ENCODE measurements around the gene VCPKMT.

VCPKMT gene

DNA sequence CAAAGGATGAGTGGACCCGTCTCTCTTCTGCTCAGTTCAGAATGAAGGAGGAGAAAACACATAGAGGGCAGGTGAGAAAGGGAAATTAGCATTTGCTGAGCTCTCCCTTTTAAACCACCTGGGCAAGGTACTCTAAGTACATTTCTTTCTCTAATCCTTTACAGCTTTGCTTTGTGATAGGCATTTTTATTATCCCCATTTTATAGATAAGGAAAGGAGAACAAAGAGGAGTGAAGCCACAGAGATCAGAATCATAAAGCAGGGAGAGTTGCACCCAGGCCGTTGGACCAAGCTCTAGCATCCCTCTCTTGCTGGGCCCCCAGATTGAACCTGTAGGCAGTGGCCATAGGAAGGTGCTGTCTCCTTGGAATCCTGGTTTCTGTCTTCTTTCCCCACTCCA is 47.0 kb downstream of the VCPKMT start:
- H2AK5ac ChIP-seq (ENCODE audit: low read length) = no peak overlapping the region
- DNase-seq = no peak
- WGBS (ENCODE audit: extremely low coverage, insufficient coverage, low lambda C conversion rate) = no CpG with 5 or more reads among the region's 2 CpGs

DNA sequence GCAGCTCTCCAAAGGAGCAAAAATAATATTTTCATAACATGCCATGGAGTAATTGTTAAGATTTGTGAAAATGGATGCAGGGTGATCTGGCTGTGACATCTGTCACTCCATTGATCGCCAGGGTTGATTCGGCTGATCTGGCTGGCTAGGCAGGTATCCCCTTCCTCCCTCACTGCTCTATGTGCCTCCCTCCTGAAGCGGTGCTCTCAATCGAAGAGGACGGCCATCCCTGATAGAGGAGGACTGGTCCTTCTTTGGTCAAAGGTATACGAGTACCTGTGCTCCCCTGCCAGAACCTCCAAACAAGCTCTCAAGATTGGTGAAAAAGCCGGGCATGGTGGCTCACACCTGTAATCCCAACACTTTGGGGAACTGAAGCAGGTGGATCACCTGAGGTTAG is 47.9 kb downstream of the VCPKMT start:
- H2BK5ac ChIP-seq (ENCODE audit: low read length) = no peak overlapping the region
- H3K4me1 ChIP-seq (ENCODE audit: control insufficient read depth, low read depth, low read length) = no peaks in the 10 kb centered on the region
- H2BK120ac ChIP-seq (ENCODE audit: low read depth, low read length) = no peak overlapping the region
- no peak overlapping the region for H3K9ac ChIP-seq (ENCODE audit: low read length)
- H4K8ac ChIP-seq (ENCODE audit: low read depth, low read length) = no peak overlapping the region
- no peak overlapping the region for H3K4me3 ChIP-seq (ENCODE audit: low read length)
- H3K36me3 ChIP-seq (ENCODE audit: control insufficient read depth, insufficient read depth, low read length) = no peaks in the 10 kb centered on the region
- no peak overlapping the region for H3K23ac ChIP-seq (ENCODE audit: low read length)
- no peak overlapping the region for H3K4me2 ChIP-seq (ENCODE audit: low read length)
- H4K5ac ChIP-seq (ENCODE audit: low read length) = no peak overlapping the region
- H2BK15ac ChIP-seq (replicated peaks; ENCODE audit: low read depth) = no peak overlapping the region
- no peak overlapping the region for H3K27ac ChIP-seq (ENCODE audit: low read depth, low read length)
- no peaks in the 10 kb centered on the region for H3K79me1 ChIP-seq (ENCODE audit: low read length)
- no peak overlapping the region for H3K56ac ChIP-seq (ENCODE audit: low read length)
- no peak overlapping the region for H2AK5ac ChIP-seq (ENCODE audit: low read length)
- no CpG with 5 or more reads among the region's 7 CpGs for WGBS (ENCODE audit: extremely low coverage, insufficient coverage, low lambda C conversion rate)
- no peak overlapping the region for H3K4ac ChIP-seq (ENCODE audit: low read depth, low read length)
- no peak overlapping the region for H3K18ac ChIP-seq (ENCODE audit: low read length)
- no peaks in the 10 kb centered on the region for H3K27me3 ChIP-seq (ENCODE audit: insufficient read depth, low read length, poor library complexity)
- H3K79me2 ChIP-seq (ENCODE audit: control insufficient read depth, insufficient read depth, low read length) = no peaks in the 10 kb centered on the region
- no peak for DNase-seq

More for the DNA sequence above, 47.0 kb downstream of the VCPKMT start:
- Histone ChIP-seq H3K79me1 (ENCODE audit: low read length) (no peaks in the 10 kb centered on the region), H3K4me2 (ENCODE audit: low read length) (no peak overlapping the region), H3K27ac (ENCODE audit: low read depth, low read length) (no peak overlapping the region), H4K5ac (ENCODE audit: low read length) (no peak overlapping the region), H2BK5ac (ENCODE audit: low read length) (no peak overlapping the region), H3K36me3 (ENCODE audit: control insufficient read depth, insufficient read depth, low read length) (no peaks in the 10 kb centered on the region), H3K23ac (ENCODE audit: low read length) (no peak overlapping the region), H3K27me3 (ENCODE audit: insufficient read depth, low read length, poor library complexity) (no peaks in the 10 kb centered on the region), H3K9ac (ENCODE audit: low read length) (no peak overlapping the region), H3K4me3 (ENCODE audit: low read length) (no peak overlapping the region), H3K79me2 (ENCODE audit: control insufficient read depth, insufficient read depth, low read length) (no peaks in the 10 kb centered on the region), H3K56ac (ENCODE audit: low read length) (no peak overlapping the region), H3K18ac (ENCODE audit: low read length) (no peak overlapping the region), H2BK15ac (replicated peaks; ENCODE audit: low read depth) (no peak overlapping the region), H4K8ac (ENCODE audit: low read depth, low read length) (no peak overlapping the region), H3K4ac (ENCODE audit: low read depth, low read length) (no peak overlapping the region), H3K4me1 (ENCODE audit: control insufficient read depth, low read depth, low read length) (no peaks in the 10 kb centered on the region), H2BK120ac (ENCODE audit: low read depth, low read length) (no peak overlapping the region)

DNA sequence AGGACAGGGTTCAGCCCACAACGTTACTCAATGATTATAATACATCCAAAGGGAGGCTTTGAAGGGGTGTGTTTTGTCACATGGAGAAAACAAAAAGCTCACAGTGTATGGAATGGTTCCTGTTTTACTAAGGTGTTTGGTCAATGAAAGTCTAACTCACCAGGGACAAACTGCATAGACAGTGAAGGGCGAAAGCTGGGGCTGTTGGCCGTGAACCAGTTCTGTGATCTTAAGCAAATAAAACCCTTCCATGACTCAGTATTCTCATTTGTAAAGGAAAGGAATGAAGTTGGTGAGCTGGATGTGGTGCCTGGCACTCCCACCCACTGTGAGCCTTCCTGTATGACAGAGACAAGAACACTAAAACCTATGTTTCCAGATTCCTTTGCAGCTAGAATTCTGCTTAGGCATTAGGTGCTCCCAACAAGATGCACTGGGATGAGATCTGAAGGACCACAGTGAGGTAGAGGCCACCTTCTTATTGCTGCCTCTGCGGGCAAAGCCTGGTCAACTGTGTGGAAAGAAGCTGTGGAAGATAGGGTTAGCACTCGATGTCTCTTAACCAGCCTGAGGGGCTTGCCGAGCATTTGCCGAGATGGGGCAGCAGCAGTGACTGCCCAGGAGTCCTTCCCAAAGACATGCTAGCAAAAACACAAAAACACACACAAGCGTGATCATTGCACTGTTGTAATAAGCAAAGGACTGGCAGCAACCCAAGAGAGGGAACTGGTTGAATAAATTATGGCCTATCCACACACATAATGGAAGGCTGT is 48.5 kb downstream of the VCPKMT start:
- H3K4ac ChIP-seq (ENCODE audit: low read depth, low read length) = no peak overlapping the region
- no peak overlapping the region for H4K5ac ChIP-seq (ENCODE audit: low read length)
- no peak overlapping the region for H4K8ac ChIP-seq (ENCODE audit: low read depth, low read length)
- H3K9ac ChIP-seq (ENCODE audit: low read length) = no peak overlapping the region
- no peak overlapping the region for H2BK120ac ChIP-seq (ENCODE audit: low read depth, low read length)
- no CpG with 5 or more reads among the region's 8 CpGs for WGBS (ENCODE audit: extremely low coverage, insufficient coverage, low lambda C conversion rate)
- no peaks in the 10 kb centered on the region for H3K27me3 ChIP-seq (ENCODE audit: insufficient read depth, low read length, poor library complexity)
- no peak overlapping the region for H3K18ac ChIP-seq (ENCODE audit: low read length)
- H3K36me3 ChIP-seq (ENCODE audit: control insufficient read depth, insufficient read depth, low read length) = no peaks in the 10 kb centered on the region
- no peak overlapping the region for H3K23ac ChIP-seq (ENCODE audit: low read length)
- H3K79me1 ChIP-seq (ENCODE audit: low read length) = no peaks in the 10 kb centered on the region
- no peak overlapping the region for H2BK15ac ChIP-seq (replicated peaks; ENCODE audit: low read depth)
- H3K27ac ChIP-seq (ENCODE audit: low read depth, low read length) = no peak overlapping the region
- H2AK5ac ChIP-seq (ENCODE audit: low read length) = no peak overlapping the region
- no peaks in the 10 kb centered on the region for H3K79me2 ChIP-seq (ENCODE audit: control insufficient read depth, insufficient read depth, low read length)
- no peak overlapping the region for H3K4me3 ChIP-seq (ENCODE audit: low read length)
- H2BK5ac ChIP-seq (ENCODE audit: low read length) = no peak overlapping the region
- peaks cover under 1% of the 10 kb centered on the region for H3K4me1 ChIP-seq (ENCODE audit: control insufficient read depth, low read depth, low read length)
- no peak overlapping the region for H3K4me2 ChIP-seq (ENCODE audit: low read length)
- DNase-seq = peak; percentile 22
- no peak overlapping the region for H3K56ac ChIP-seq (ENCODE audit: low read length)

DNA sequence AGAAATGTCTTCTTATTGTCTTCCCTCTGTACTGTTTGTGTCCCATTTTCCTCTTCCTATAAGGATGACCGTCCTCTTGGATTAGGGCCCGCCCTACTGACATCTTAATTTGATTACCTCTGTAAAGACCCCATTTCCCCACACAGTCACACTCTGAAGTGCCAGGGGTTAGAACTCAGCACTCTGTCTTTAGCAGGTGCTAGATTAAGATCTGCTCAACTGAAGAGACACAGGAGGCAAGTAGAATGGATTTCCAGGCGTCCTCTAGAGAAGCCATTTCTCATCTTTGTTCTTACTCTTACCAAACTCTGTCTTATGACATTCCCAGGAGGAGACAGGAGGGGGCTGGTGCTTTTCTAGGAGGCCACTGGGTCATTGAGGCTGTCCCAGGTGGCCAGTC is 50.8 kb downstream of the VCPKMT start:
- no peak for DNase-seq
- Histone ChIP-seq H3K18ac (ENCODE audit: low read length) (no peak overlapping the region), H3K79me2 (ENCODE audit: control insufficient read depth, insufficient read depth, low read length) (no peaks in the 10 kb centered on the region), H3K4ac (ENCODE audit: low read depth, low read length) (no peak overlapping the region), H3K79me1 (ENCODE audit: low read length) (no peaks in the 10 kb centered on the region), H2BK5ac (ENCODE audit: low read length) (no peak overlapping the region), H2BK15ac (replicated peaks; ENCODE audit: low read depth) (no peak overlapping the region), H4K5ac (ENCODE audit: low read length) (no peak overlapping the region), H3K23ac (ENCODE audit: low read length) (no peak overlapping the region), H3K4me2 (ENCODE audit: low read length) (no peak overlapping the region), H3K9ac (ENCODE audit: low read length) (no peak overlapping the region), H3K56ac (ENCODE audit: low read length) (no peak overlapping the region), H4K8ac (ENCODE audit: low read depth, low read length) (no peak overlapping the region), H3K27ac (ENCODE audit: low read depth, low read length) (no peak overlapping the region), H3K36me3 (ENCODE audit: control insufficient read depth, insufficient read depth, low read length) (no peaks in the 10 kb centered on the region), H3K4me3 (ENCODE audit: low read length) (no peak overlapping the region), H3K27me3 (ENCODE audit: insufficient read depth, low read length, poor library complexity) (no peaks in the 10 kb centered on the region), H3K4me1 (ENCODE audit: control insufficient read depth, low read depth, low read length) (peaks cover 11% of the 10 kb centered on the region), H2BK120ac (ENCODE audit: low read depth, low read length) (no peak overlapping the region), H2AK5ac (ENCODE audit: low read length) (no peak overlapping the region)
- no CpG with 5 or more reads among the region's 3 CpGs for WGBS (ENCODE audit: extremely low coverage, insufficient coverage, low lambda C conversion rate)

DNA sequence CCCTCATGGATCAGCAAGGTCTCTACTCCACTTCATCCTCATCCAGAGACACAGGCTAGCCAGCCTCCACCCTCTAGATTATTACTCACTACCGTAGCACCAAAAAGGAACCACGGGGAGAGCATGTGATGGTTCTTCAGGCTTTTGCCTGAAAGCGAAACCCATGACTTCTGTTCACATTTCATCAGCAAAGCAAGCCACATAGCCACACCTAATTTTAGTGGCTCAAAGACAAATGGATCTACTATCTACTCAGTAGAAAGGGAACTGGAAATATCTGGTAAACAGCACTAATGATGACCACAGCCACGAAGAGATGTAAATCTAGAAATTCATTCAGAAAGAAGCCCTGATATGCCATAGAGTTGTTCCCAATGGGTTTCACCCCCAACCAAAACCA is 51.4 kb downstream of the VCPKMT start:
- Histone ChIP-seq H4K8ac (ENCODE audit: low read depth, low read length) (no peak overlapping the region), H3K4ac (ENCODE audit: low read depth, low read length) (no peak overlapping the region), H3K79me2 (ENCODE audit: control insufficient read depth, insufficient read depth, low read length) (no peaks in the 10 kb centered on the region), H2BK15ac (replicated peaks; ENCODE audit: low read depth) (no peak overlapping the region), H3K9ac (ENCODE audit: low read length) (no peak overlapping the region), H4K5ac (ENCODE audit: low read length) (no peak overlapping the region), H3K23ac (ENCODE audit: low read length) (no peak overlapping the region), H3K56ac (ENCODE audit: low read length) (no peak overlapping the region), H3K4me1 (ENCODE audit: control insufficient read depth, low read depth, low read length) (peaks cover 11% of the 10 kb centered on the region), H3K36me3 (ENCODE audit: control insufficient read depth, insufficient read depth, low read length) (no peaks in the 10 kb centered on the region), H2BK120ac (ENCODE audit: low read depth, low read length) (no peak overlapping the region), H3K79me1 (ENCODE audit: low read length) (no peaks in the 10 kb centered on the region), H3K27ac (ENCODE audit: low read depth, low read length) (no peak overlapping the region), H3K18ac (ENCODE audit: low read length) (no peak overlapping the region), H2BK5ac (ENCODE audit: low read length) (no peak overlapping the region), H3K27me3 (ENCODE audit: insufficient read depth, low read length, poor library complexity) (no peaks in the 10 kb centered on the region), H3K4me3 (ENCODE audit: low read length) (no peak overlapping the region), H2AK5ac (ENCODE audit: low read length) (no peak overlapping the region), H3K4me2 (ENCODE audit: low read length) (no peak overlapping the region)
- no CpG with 5 or more reads among the region's 4 CpGs for WGBS (ENCODE audit: extremely low coverage, insufficient coverage, low lambda C conversion rate)
- no peak for DNase-seq

DNA sequence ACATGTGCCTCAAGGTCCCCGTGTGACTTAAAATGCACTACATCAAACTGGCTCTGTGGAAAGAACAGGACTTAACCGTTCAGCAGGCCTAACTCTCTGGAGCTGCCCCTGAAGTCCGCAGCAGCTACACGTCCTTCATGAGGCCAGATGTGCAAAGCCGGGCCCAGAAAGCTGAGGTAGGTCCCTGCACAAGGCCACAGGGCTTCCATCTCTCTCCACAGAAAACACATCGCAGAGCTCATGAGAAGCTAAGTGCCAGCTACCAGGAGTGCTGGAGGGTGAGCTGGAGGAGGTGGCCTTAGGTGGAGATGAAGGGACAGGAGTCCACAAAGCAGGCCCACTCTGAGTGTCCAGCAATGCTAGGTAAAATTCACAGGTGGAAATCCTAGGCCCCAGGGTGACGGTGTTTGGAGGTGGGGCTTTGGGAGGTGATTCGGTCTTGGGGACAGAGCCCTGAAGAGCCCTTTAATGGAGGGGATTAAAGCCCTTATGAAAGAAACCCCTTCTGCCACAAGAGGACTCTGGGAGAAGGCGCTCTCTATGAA is 52.4 kb downstream of the VCPKMT start:
- no peak overlapping the region for H2BK5ac ChIP-seq (ENCODE audit: low read length)
- no peaks in the 10 kb centered on the region for H3K79me2 ChIP-seq (ENCODE audit: control insufficient read depth, insufficient read depth, low read length)
- H3K23ac ChIP-seq (ENCODE audit: low read length) = no peak overlapping the region
- H3K79me1 ChIP-seq (ENCODE audit: low read length) = no peaks in the 10 kb centered on the region
- H4K8ac ChIP-seq (ENCODE audit: low read depth, low read length) = no peak overlapping the region
- H3K9ac ChIP-seq (ENCODE audit: low read length) = no peak overlapping the region
- WGBS (ENCODE audit: extremely low coverage, insufficient coverage, low lambda C conversion rate) = no CpG with 5 or more reads among the region's 9 CpGs
- H3K36me3 ChIP-seq (ENCODE audit: control insufficient read depth, insufficient read depth, low read length) = no peaks in the 10 kb centered on the region
- H2AK5ac ChIP-seq (ENCODE audit: low read length) = no peak overlapping the region
- DNase-seq = no peak
- no peak overlapping the region for H3K27ac ChIP-seq (ENCODE audit: low read depth, low read length)
- no peak overlapping the region for H3K4ac ChIP-seq (ENCODE audit: low read depth, low read length)
- H3K18ac ChIP-seq (ENCODE audit: low read length) = no peak overlapping the region
- no peaks in the 10 kb centered on the region for H3K27me3 ChIP-seq (ENCODE audit: insufficient read depth, low read length, poor library complexity)
- H3K4me3 ChIP-seq (ENCODE audit: low read length) = no peak overlapping the region
- no peak overlapping the region for H4K5ac ChIP-seq (ENCODE audit: low read length)
- no peak overlapping the region for H2BK15ac ChIP-seq (replicated peaks; ENCODE audit: low read depth)
- no peak overlapping the region for H2BK120ac ChIP-seq (ENCODE audit: low read depth, low read length)
- no peak overlapping the region for H3K4me2 ChIP-seq (ENCODE audit: low read length)
- H3K56ac ChIP-seq (ENCODE audit: low read length) = no peak overlapping the region
- H3K4me1 ChIP-seq (ENCODE audit: control insufficient read depth, low read depth, low read length) = peaks cover 11% of the 10 kb centered on the region

Data from mesendoderm (in vitro differentiated cells).